Stimulated activated CD8-positive, alpha-beta memory T cell treated with anti-CD3 and anti-CD28 coated beads, Interleukin-4, amount 100 ng/mL, for 1 hour (primary cell): ENCODE data around the gene AIFM2.
A peak's percentile ranks its signal among the peaks of the same experiment; 100 is the strongest.
"Not testable (repeated sequence)": the region's sequence is repeated elsewhere in the genome, so short reads cannot be mapped to it uniquely, and the experiment has no call there.

Experiments
- DNase-seq, 2 donors: peaks; one replicate each; pipeline ENCODE4 v3.0.0-alpha.2; 2020; ENCODE audit warnings: low read depth in 2 of 2, low spot score in 1 of 2

The AIFM2 gene

DNA sequence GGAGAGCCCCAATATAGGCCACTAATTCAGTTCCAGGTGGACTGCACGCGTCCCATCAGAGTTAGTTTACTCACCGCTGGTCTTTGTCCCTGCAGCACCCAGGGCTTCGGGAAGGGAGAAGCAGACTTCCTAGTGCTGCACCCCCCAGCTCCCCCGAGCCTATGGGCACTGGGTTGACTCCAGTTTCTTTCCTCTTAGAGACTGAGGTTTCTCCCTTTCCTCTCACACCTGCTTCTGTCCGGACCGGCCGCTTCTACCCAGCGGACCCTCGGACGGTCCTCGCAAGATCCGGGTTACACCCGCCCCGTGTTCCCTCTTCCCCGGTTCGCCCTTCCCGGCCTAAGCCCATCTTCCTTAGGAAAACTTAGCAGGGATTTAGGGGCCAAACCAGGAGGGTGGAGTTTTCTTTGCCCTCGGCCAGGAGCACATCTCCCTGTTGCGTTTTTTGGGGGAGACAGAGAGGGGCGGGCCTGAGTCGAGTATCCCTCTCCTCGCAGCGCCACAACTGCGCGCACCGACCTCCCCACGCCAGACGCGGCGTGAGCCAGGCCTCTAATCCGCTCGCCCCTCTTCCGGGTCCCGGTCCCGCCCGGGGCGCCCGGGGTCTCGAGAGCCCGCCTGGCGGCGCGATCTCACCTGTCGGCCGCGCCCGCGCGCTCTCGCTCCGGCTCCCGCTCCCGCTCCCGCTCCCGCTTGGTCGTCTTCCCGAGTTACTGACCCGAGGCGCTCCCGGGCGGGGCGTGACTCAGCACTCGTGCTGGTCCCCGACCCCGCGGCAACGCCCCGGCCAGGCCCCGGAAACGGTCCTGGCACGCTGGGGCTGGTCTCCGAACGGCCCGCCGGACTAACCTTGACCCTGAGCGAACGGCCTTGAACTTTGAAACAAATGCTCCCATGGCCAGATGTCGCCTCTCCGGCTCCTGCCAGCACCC, at the start of gene AIFM2:
TSS of gene AIFM2 (minus strand) at position 728 of the 932 bp plus-strand sequence. CDS start 8,741 bp downstream, outside the sequence.
- peak in 1 of 2 donors; percentile 6 for DNase-seq

DNA sequence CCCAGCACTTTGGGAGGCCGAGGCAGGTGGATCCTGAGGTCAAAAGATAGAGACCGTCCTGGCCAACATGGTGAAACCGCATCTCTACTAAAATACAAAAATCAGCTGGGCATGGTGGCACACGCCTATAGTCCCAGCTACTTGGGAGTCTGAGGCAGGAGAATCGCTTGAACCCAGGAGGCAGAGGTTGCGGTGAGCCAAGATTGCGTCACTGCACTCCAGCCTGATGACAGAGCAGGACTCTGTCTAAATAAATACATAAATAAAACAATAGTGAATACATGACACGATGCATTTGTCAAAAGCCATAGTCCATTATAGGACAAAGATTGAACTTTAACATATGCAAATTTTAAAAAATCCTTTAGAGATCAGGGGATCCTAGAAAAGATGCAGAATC, 46.6 kb upstream of the AIFM2 start:
- not testable (repeated sequence) for DNase-seq

DNA sequence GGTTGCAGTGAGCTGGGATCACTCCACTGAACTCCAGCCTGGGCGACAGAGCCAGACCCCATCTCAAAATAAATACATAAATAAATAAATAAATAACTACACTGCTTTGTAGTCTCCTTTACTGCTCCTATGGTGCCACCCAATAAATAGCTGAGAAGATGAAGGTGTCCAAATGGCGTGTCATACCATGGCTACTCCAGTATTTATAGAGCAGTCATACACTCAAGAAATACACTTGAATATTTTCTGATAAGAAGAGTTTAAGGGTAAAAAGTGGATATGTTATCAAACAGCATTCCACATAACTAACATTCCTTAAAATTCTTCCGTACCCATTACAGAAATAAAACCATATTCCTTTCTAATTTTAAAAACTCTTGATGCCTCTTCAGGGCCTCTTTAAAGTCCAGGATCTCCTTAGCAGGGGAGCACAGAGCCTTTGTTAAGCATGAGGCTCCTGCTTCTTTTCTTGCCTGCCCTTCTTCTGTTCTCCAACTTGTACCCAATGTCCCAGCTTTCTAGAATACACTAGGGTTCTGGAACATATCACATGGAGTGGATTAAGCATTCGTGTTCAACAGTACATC, 45.6 kb upstream of the AIFM2 start:
- no peak for DNase-seq

DNA sequence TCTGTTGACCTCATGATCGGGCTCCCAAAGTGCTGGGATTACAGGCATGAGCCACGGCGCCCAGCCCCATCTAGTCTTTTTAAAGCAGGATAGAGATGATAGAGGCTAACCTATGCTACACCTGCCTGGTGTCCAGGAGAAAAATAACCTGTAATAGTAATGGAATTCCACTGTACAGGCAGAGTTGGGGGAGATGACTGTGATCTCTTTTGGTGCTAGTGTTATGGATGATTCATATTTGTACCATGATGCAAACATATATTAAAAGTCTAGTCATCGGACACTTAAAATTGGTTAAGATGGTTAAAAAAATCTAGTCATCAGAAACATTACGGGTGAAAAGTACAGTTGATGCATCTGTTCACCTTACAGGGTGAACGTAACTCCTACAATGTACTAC, 43.8 kb upstream of the AIFM2 start:
- no peak for DNase-seq

DNA sequence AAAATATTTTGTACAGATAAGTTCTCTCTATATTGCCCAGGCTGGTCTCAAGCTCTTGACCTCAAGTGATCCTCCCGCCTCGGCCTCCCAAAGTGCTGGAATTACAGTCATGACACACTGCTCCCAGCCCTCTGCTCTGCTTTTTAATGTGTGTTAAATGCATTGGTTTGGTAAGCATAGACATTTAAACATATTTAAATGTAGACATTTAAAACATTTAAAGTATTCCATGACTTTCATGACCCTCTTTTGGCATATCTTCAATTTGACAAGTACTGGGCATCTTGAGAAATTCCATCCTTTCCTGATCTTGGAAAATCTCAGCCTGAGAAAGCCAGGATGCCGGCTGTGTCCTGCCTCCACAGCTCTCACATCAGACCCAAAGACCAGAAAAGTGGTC, 42.9 kb upstream of the AIFM2 start:
- DNase-seq: no peak

DNA sequence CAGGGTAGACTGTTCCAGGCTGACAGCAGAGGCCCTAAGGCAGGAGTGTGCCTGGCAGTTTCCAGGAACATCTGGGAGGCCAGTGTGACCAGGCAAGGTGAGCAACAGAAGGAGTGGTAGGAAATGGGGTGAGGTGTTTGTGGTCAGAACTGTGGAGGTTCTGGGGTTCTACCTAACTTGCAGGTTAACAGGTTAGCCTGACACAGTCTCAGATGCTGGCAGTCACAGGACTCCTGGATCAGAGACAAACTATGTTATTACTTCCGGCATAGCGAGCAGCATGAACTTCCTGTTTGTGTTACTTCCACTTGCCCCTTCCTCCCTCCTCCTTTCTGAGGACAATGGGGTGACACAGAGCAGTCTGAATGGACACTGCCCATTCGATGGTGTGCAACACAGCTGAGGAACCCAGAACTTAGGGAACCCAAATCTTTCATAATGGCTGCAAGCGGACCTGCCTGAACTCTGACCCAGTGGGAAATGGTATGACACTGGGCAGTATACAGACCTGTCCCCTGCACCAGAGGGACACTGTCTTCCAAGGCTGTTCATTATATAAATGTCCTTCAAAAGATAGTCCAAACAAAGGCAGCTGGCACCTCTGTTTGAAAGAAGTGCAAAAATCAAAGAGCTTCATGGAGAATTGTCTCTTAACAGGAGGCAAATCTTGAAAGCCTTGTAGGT, 41.6 kb upstream of the AIFM2 start:
- DNase-seq: no peak

DNA sequence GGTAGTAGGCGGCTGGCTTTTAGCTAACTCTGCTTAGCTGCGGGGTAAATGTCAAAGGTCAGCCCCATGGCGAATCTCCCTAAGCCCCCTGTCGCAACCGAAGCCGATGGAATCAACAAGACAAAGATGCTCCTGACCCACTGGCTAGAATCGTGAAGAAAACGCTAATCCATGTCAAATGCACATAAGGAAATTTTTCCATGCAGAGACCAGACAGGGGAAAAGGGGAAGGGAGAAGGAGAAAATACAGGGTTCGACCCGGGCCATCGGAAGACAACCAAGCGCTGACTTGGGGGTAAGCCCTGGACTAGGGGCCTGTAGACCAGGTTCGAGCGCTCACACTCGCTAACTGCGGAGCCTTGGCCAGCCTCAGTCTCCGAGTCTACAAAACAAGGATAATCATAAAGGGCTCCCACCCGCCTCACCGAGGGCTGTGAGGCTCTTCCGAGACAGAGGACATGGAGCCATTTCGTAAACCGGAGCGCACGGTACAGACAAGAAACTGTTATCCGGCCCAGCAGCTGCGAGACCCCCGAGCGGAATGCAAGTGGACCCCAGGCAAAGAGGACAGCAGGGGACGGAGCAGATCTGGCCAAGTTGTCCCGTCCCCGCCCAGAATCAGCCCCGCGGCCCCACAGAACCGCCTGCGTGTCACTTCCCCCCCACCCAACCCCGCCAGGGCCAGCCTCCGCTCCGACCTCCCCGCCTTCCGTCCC, 37.2 kb upstream of the AIFM2 start:
- no peak for DNase-seq

DNA sequence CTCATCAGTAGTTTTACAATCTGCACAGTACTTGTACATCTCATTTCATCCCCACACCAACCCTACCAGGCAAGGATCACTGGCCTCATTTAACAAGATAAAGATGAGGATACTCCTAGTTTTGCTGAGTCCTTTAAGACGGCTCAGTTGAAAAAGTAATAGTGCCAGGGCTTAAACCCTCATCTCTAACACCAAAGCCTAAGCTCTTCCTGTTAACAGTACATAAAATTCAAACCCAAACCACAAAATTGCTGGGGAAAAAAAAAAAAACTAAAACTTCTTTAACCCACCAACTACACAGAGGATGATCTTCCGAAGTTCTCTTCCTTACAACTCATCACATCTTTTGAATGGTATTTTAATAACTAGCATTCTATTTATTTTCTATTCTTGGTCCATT, 36.4 kb upstream of the AIFM2 start:
- DNase-seq: no peak

DNA sequence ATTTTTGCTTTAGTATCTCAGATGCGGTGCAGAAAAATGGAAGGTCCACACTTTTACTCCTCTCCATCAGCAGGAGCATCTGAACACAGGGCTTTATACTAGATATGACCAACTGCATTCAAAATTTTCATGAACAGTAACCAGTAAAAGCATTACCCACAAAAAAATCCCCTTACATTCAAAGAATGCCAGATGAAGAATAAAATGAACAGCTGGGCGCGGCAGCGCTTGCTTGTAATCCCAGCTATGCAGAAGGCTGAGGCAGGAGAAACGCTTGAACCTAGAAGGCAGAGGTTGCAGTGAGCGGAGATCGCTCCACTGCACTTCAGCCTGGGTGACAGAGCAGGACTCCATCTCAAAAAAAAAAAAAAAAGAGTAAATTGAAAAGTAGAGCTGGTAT, 34.6 kb upstream of the AIFM2 start:
- DNase-seq: no peak

DNA sequence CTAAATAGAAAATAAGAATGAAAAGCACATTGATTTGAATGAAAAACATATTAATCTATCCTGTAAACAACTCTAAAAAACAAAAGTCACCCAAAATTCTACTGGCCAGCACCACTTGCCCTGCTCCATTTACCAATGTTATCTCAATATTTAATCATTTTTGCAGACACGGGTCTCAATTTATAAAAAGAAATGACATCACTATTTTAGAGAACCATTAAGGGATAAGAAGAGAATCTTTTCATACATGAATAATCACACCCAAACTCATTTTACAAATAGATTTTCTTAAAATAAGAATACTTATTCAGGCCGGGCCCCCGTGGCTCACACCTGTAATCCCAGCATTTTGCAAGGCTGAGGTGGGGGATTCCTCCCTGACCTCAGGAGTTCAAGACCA, 33.8 kb upstream of the AIFM2 start:
- DNase-seq: no peak

DNA sequence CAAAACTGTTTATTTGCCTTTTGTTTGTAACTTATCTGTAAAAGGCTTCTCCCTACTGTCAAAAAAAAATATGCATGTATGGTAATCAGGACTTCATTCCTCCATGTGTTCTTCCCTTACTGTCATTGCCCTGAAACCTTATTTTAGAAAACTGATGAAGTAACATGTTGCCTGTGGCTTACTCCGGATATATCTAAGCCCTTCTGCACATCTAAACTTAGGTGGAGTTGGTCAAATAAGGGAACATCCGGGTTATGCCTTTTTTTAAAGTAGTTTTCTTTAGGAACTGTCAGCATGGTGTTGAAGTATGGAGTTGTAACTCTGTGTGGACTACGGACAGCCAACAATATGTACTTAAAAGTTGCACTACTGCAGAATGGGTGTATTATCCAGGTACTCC, 31.5 kb upstream of the AIFM2 start:
- DNase-seq: no peak

DNA sequence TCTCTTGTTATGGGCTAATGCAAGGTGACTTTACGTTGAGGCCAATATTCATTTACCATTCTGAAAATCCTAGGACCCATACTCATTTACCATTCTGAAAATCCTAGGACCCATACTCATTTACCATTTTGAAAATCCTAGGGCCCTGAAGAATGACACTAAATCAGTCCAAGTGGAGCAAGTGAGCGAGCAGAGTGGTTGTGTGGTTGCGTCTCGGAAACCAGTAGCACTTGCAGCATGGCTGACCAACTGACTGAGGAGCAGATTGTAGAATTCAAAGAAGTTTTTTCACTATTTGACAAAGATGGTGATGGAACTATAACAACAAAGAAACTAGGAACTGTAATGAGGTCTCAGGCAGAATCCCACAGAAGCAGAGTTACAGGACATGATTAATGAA, 30.8 kb upstream of the AIFM2 start:
- DNase-seq: no peak

DNA sequence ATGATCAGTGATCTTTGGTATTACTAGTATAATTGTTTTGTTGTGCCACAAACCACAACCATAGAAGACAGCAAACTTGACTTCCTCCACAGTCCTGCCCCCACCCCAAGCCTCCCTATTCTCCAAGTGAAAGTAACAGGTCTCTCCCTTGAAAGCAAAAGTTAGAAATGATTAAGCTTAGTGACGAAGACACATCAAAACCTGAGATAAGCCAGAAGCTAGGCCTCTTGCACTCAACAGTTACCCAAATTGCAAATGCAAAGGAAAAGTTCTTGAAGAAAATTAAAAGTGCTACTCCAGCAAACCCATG, 30.2 kb upstream of the AIFM2 start:
- DNase-seq: no peak

DNA sequence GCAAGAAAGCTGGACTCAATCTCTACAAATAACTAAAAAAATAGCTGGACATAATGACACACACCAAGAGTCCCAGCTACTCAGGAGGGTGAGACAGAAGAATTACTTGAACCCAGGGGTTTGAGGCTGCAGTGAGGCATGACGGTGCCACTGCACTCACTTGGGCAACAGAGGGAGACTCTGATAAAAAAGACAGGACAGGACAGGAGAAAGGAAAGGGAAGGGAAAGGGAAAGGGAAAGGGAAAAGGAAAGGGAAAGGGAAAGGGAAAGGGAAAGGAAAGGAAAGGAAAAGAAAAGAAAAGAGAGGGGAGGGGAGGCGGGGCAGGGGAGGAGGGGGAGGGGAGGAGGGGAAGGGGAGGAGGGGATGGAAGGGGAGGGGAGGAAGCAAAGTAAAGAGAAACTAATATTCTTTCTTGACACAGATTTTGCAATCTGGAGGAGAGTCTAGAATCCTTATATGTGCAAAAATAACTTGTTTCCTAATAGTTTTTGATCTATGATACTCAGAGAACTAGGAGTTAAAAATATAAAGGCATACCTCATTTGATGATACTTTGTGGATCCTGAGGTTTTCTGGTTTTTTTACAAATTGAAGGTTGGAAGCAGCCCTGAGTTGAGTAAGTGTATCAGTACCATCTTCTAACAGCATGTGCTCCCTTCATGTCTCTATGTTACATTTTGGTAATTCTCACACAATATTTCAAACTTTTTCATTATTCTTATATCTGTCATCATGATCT, 29.7 kb upstream of the AIFM2 start:
- DNase-seq: no peak

DNA sequence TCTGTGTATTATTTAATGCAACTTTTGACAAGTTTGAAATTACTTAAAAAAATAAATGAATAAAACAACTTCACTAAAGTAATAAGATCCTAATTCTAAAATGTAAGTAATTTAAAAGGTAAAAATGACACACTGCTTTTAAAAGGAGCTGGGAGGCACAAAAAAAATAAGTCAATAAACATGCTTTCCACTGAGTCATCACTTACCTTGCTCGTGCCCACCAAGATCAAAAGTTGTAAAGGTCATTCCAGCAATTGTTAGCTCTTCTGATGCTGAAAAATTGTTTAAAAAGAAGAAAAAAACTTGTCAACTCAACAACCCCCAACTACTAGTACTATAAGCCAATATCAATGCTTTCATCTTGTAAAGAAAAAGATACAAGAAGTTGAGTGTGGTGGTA, 28.2 kb upstream of the AIFM2 start:
- no peak for DNase-seq

DNA sequence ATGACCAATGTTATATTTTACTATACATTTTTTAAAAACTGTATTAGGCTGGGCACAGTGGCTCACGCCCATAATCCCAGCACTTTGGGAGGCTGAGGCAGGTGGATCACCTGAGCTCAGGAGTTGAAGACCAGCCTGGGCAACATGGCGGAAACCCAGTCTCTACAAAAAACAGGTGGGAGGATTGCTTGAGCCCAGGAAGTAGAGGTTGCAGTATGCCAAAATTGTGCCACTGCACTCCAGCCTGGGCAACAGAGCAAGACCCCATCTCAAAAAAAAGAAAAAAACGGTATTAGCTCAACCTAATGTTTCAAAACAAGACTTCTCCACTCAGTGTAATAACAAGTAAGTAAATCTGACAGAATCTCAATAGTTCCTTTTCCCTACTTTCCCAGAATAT, 26.7 kb upstream of the AIFM2 start:
- not testable (repeated sequence) for DNase-seq

DNA sequence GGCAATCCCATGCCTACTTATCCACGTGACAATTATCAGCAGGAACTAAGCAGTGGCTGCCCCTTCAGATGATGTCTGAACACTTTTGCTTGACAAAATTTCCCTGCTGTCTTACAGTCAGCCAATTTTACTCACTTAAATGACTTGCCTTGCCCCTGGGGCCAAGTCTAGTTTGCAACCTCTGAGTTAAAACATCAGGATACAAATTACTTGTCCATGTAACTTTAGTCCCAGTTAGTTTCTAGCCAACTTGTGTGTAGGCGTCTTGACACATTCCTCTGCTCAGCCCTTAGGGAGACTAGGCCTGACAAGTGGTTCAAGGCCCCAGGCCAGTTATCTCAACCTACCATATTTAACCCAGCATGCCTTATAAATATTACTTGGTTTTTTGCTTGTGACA, 25.5 kb upstream of the AIFM2 start:
- no peak for DNase-seq

DNA sequence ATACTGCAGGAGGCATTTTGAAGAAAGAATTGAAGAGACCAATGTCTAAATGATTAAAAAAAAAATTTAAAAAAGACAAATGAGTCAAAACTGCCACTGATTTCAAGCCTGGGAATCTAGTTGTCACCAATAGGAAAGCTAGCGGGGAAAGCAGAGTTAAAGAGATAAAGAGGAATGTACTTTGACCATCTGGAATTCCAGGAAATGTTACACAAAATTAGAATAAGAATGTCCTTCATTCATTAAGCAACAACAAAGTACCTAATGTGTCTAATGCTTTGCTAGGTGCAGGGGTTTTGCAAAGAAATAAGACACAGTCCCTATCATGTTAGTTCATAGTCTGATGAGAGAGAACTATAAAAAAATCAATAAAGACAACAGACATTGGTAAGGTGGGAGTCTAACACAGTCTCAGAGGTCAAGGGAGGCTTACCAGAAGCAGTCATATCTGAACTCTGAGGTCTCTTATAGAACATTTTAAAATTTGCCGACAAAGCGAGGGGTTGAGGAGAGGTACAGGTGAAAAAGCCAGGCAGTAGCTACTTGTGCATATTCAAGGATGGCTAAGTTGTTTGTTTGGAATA, 22.7 kb upstream of the AIFM2 start:
- DNase-seq: no peak

DNA sequence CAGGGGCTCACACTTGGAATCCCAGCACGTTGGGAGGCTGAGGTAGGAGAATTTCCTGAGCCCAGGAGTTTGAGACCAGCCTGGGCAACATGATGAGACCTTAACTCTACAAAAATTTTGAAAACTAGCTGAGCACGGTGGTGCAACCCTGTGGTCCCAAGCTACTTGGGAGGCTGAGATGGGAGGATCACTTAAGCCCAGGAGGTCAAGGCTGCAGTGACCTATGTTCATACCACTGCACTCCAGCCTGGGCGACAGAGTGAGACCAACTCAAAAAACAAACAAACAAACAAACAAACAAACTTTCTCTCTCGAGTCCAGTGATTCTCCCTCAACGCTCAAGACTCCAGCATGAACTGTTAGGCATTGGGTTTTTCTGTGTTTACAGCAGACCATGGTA, 15.9 kb upstream of the AIFM2 start:
- no peak for DNase-seq

DNA sequence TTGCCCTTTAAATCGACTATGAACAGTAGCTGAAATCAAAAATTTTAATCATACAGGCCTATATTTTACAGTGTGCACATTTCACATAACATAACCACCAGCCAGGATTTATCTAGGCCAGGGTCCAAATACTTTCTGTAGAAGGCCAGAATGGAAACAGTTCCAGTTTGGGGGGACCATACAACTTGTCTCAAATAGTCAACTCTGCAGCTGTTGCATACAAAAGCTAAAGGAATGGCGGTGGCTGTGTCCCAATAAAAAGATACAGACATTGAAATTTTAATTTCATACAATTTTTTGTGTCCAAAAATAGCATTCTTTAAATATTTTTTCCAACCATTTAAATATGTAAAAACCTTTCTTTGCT, 14.6 kb upstream of the AIFM2 start:
- DNase-seq: no peak
